ENCODE results near the gene GRIN2A. TPM values are rescaled to one million over a fixed set of nuclear protein-coding genes. Genes with fewer than 3 reads are reported as not detected.

Gene GRIN2A
- polyA plus RNA-seq, 1 donor (not counting 4 experiments of a cell fraction or from before 2014, with no cell fraction given) = 0.01 TPM

- no peaks in the 10 kb centered on the region for H3K27me3 ChIP-seq (ENCODE audit: control insufficient read depth, extremely low read depth, insufficient read depth, low read length)
- H3K4me2 ChIP-seq (ENCODE audit: control insufficient read depth, extremely low read depth, insufficient read depth, low read depth, low read length) = no peak overlapping the region
- H3K79me2 ChIP-seq (ENCODE audit: control insufficient read depth, insufficient read depth, low read length) = no peaks in the 10 kb centered on the region
- no peaks in the 10 kb centered on the region for H3K9me1 ChIP-seq (ENCODE audit: control insufficient read depth, extremely low read depth, insufficient read depth, low read length)
- H3K9me3 ChIP-seq (ENCODE audit: control insufficient read depth, low read depth, low read length) = no peaks in the 10 kb centered on the region
- no peak overlapping the region for H3K4me3 ChIP-seq (ENCODE audit: control insufficient read depth in 2 of 3, extremely low read depth in 1 of 3, insufficient read depth in 2 of 3, low read depth in 1 of 3, low read length in 3 of 3)
- TF ChIP-seq CTCF (optimal IDR thresholded peaks at IDR 0.05 in 1 of 3, IDR thresholded peaks at IDR 0.05 in 1 of 3, conservative IDR thresholded peaks at IDR 0.05 in 1 of 3; ENCODE audit: extremely low read depth in 1 of 3, insufficient read depth in 2 of 3, low read length in 3 of 3) (no peak), EZH2 (IDR thresholded peaks at IDR 0.05; ENCODE audit: low read length) (no peak)
- no peaks in the 10 kb centered on the region for H3K36me3 ChIP-seq (ENCODE audit: control insufficient read depth in 2 of 2, extremely low read depth in 1 of 2, insufficient read depth in 2 of 2, low read length in 2 of 2)
- H4K20me1 ChIP-seq (ENCODE audit: control insufficient read depth, extremely low read depth, insufficient read depth, low read length) = no peaks in the 10 kb centered on the region
- H3K4me1 ChIP-seq (ENCODE audit: control insufficient read depth, extremely low read depth, insufficient read depth, low read length) = no peaks in the 10 kb centered on the region
- DNase-seq (ENCODE audit: low read depth, low spot score) = no peak
- no peak overlapping the region for H3K9ac ChIP-seq (ENCODE audit: control insufficient read depth, extremely low read depth, insufficient read depth, low read length)
- dilution Hi-C loops (cut with MboI; ENCODE audit: extremely low pct_ligation_motif_present, low sequenced_read_pairs) = no loop called here
- no peak overlapping the region for H2AFZ ChIP-seq (ENCODE audit: control insufficient read depth, low read length)
- H3K27ac ChIP-seq (ENCODE audit: control insufficient read depth, insufficient read depth, low read length) = no peak overlapping the region
- FAIRE-seq = no peak
These were observed 380.6 kb downstream of the GRIN2A start for GRCh38 chr16:9801651-9802050.

- Histone ChIP-seq H3K27ac (ENCODE audit: control insufficient read depth, insufficient read depth, low read length) (no peak overlapping the region), H3K79me2 (ENCODE audit: control insufficient read depth, insufficient read depth, low read length) (no peaks in the 10 kb centered on the region), H3K9ac (ENCODE audit: control insufficient read depth, extremely low read depth, insufficient read depth, low read length) (no peak overlapping the region), H2AFZ (ENCODE audit: control insufficient read depth, low read length) (no peak overlapping the region), H4K20me1 (ENCODE audit: control insufficient read depth, extremely low read depth, insufficient read depth, low read length) (no peaks in the 10 kb centered on the region), H3K4me3 (ENCODE audit: control insufficient read depth in 2 of 3, extremely low read depth in 1 of 3, insufficient read depth in 2 of 3, low read depth in 1 of 3, low read length in 3 of 3) (no peak overlapping the region), H3K9me3 (ENCODE audit: control insufficient read depth, low read depth, low read length) (no peaks in the 10 kb centered on the region), H3K4me2 (ENCODE audit: control insufficient read depth, extremely low read depth, insufficient read depth, low read depth, low read length) (no peak overlapping the region), H3K36me3 (ENCODE audit: control insufficient read depth in 2 of 2, extremely low read depth in 1 of 2, insufficient read depth in 2 of 2, low read length in 2 of 2) (no peaks in the 10 kb centered on the region), H3K4me1 (ENCODE audit: control insufficient read depth, extremely low read depth, insufficient read depth, low read length) (no peaks in the 10 kb centered on the region), H3K27me3 (ENCODE audit: control insufficient read depth, extremely low read depth, insufficient read depth, low read length) (no peaks in the 10 kb centered on the region), H3K9me1 (ENCODE audit: control insufficient read depth, extremely low read depth, insufficient read depth, low read length) (no peaks in the 10 kb centered on the region)
- TF ChIP-seq CTCF (optimal IDR thresholded peaks at IDR 0.05 in 1 of 3, IDR thresholded peaks at IDR 0.05 in 1 of 3, conservative IDR thresholded peaks at IDR 0.05 in 1 of 3; ENCODE audit: extremely low read depth in 1 of 3, insufficient read depth in 2 of 3, low read length in 3 of 3) (no peak), EZH2 (IDR thresholded peaks at IDR 0.05; ENCODE audit: low read length) (no peak)
- DNase-seq (ENCODE audit: low read depth, low spot score) (no peak), FAIRE-seq (no peak)
- dilution Hi-C loops (cut with MboI; ENCODE audit: extremely low pct_ligation_motif_present, low sequenced_read_pairs) = no loop called here
These were observed 382.0 kb downstream of the GRIN2A start for GRCh38 chr16:9800186-9800738.

All from keratinocyte (primary cell).